ENCODE results near the gene PTRH1. TPM values are rescaled to one million over a fixed set of nuclear protein-coding genes. Genes with fewer than 3 reads are reported as not detected.

Gene PTRH1
- total RNA-seq, 1 donor from 2014 or later = 13.3 TPM

- Mint-ChIP-seq H3K36me3 (ENCODE audit: low read depth) (peaks cover 6% of the 10 kb centered on the region), H3K4me3 (ENCODE audit: unreplicated experiment) (no peak overlapping the region), H3K9me3 (ENCODE audit: low read depth) (no peaks in the 10 kb centered on the region), H3K27ac (ENCODE audit: unreplicated experiment) (no peak overlapping the region), H3K4me1 (ENCODE audit: low read depth) (peaks cover 10% of the 10 kb centered on the region), H3K27me3 (ENCODE audit: low read depth) (no peaks in the 10 kb centered on the region)
- DNase-seq (ENCODE audit: low spot score) = no peak
- TF ChIP-seq, protein P1, sequence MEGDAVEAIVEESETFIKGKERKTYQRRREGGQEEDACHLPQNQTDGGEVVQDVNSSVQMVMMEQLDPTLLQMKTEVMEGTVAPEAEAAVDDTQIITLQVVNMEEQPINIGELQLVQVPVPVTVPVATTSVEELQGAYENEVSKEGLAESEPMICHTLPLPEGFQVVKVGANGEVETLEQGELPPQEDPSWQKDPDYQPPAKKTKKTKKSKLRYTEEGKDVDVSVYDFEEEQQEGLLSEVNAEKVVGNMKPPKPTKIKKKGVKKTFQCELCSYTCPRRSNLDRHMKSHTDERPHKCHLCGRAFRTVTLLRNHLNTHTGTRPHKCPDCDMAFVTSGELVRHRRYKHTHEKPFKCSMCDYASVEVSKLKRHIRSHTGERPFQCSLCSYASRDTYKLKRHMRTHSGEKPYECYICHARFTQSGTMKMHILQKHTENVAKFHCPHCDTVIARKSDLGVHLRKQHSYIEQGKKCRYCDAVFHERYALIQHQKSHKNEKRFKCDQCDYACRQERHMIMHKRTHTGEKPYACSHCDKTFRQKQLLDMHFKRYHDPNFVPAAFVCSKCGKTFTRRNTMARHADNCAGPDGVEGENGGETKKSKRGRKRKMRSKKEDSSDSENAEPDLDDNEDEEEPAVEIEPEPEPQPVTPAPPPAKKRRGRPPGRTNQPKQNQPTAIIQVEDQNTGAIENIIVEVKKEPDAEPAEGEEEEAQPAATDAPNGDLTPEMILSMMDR (IDR thresholded peaks at IDR 0.05) = no peak
Observed at GRCh38 chr9:127754099-127755060, 38.9 kb upstream of the PTRH1 start.

- DNase-seq (ENCODE audit: low spot score) = no peak
- no peak overlapping the region for H3K27ac Mint-ChIP-seq (ENCODE audit: unreplicated experiment)
- TF ChIP-seq, protein P1 (IDR thresholded peaks at IDR 0.05) = no peak
Observed at GRCh38 chr9:127753622-127754021, 38.2 kb upstream of the PTRH1 start.

DNA sequence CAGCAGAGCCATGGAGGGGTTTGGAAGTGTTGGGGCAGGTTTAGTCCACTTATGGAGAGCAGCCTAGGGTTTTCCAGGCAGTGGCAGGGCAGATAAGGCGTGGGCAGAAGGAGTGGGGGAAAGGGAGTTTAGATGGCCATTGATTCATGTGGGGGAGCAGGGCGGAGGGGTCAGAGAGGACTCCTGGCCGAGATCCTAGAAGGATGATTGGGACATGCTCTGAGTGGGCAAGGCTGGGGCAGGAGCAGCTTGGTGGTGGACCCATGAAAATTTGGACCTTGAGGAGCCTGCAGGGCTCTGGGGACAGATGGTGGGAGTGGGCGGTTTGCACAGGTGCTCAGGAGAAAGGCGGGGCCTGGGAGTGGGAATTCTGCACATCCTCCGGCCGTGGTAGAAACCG is 37.7 kb upstream of the PTRH1 start:
- Mint-ChIP-seq H3K4me3 (ENCODE audit: unreplicated experiment) (no peak overlapping the region), H3K27ac (ENCODE audit: unreplicated experiment) (no peak overlapping the region), H3K9me3 (ENCODE audit: low read depth) (no peaks in the 10 kb centered on the region), H3K36me3 (ENCODE audit: low read depth) (peaks cover 10% of the 10 kb centered on the region), H3K4me1 (ENCODE audit: low read depth) (peaks cover 2% of the 10 kb centered on the region), H3K27me3 (ENCODE audit: low read depth) (no peaks in the 10 kb centered on the region)
- DNase-seq (ENCODE audit: low spot score) = no peak
- TF ChIP-seq, protein P1 (IDR thresholded peaks at IDR 0.05) = no peak

More at GRCh38 chr9:127753622-127754021, 38.2 kb upstream of the PTRH1 start:
- Mint-ChIP-seq H3K4me1 (ENCODE audit: low read depth) (peaks cover 7% of the 10 kb centered on the region), H3K4me3 (ENCODE audit: unreplicated experiment) (no peak overlapping the region), H3K36me3 (ENCODE audit: low read depth) (peaks cover 10% of the 10 kb centered on the region), H3K27me3 (ENCODE audit: low read depth) (no peaks in the 10 kb centered on the region), H3K9me3 (ENCODE audit: low read depth) (no peaks in the 10 kb centered on the region)

DNA sequence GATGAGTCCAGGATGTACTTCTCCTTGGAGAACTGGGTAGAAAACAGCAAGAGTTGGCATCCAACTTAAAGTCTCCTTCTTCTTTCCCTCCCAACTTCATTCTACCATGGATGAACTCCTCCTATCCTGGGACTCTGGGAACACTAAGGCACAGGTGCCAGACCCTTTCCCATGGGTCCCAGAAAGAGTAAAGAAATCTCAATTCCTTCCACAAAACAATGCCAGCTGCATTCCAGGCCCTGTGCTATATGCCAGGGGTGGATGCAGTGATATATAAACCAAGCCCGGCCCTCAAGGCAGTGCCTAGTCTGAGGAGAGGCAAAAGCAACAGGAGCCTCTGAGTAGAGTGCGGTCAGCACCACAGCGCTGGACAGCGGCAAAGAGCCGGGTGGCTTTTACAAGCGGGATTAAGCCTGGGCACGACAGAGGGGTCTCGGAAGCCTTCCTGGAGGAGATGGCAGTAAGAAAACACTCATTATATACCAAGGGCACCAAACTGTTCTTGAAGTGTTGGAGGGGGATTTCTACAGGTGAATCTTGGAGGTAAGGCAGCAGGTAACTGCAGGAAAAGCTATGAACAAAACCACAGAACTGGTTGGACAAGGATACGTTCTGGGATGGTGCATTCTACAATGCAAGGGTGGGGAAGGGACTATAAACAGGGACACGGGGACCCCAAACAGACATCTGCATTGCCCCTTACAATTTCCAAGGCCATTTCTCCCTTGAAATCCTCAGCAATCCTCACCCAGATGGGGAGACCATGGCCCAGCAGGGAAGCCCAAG is 36.0 kb upstream of the PTRH1 start:
- Mint-ChIP-seq H3K27me3 (ENCODE audit: low read depth) (no peaks in the 10 kb centered on the region), H3K36me3 (ENCODE audit: low read depth) (peaks cover 13% of the 10 kb centered on the region), H3K4me3 (ENCODE audit: unreplicated experiment) (no peak overlapping the region), H3K9me3 (ENCODE audit: low read depth) (no peaks in the 10 kb centered on the region), H3K4me1 (ENCODE audit: low read depth) (no peaks in the 10 kb centered on the region), H3K27ac (ENCODE audit: unreplicated experiment) (no peak overlapping the region)
- TF ChIP-seq, protein P1 (IDR thresholded peaks at IDR 0.05) = no peak
- no peak for DNase-seq (ENCODE audit: low spot score)

- H3K4me1 Mint-ChIP-seq (ENCODE audit: low read depth) = no peaks in the 10 kb centered on the region
- no peaks in the 10 kb centered on the region for H3K27me3 Mint-ChIP-seq (ENCODE audit: low read depth)
- peaks cover 13% of the 10 kb centered on the region for H3K36me3 Mint-ChIP-seq (ENCODE audit: low read depth)
- H3K27ac Mint-ChIP-seq (ENCODE audit: unreplicated experiment) = no peak overlapping the region
- DNase-seq (ENCODE audit: low spot score) = no peak
- H3K9me3 Mint-ChIP-seq (ENCODE audit: low read depth) = no peaks in the 10 kb centered on the region
- TF ChIP-seq, protein P1 (IDR thresholded peaks at IDR 0.05) = no peak
- H3K4me3 Mint-ChIP-seq (ENCODE audit: unreplicated experiment) = no peak overlapping the region
Observed at GRCh38 chr9:127749090-127749787, 33.8 kb upstream of the PTRH1 start.

All from chondrocyte (in vitro differentiated cells).